Measurements from ENCODE around the gene CARMIL1.

- TF ChIP-seq PKNOX1 (IDR thresholded peaks at IDR 0.05) (no peak), SUZ12 (IDR thresholded peaks at IDR 0.05) (no peak), FOXM1 (IDR thresholded peaks at IDR 0.05; ENCODE audit: borderline replicate concordance) (no peak), FOXK2 (IDR thresholded peaks at IDR 0.05) (no peak), ZNF384 (IDR thresholded peaks at IDR 0.05) (no peak), ELF4 (IDR thresholded peaks at IDR 0.05) (no peak), BHLHE40 (IDR thresholded peaks at IDR 0.05; ENCODE audit: borderline replicate concordance) (no peak), HDGF (IDR thresholded peaks at IDR 0.05; ENCODE audit: borderline replicate concordance) (no peak)
Measured at GRCh38 chr6:25332655-25333071, 53.5 kb downstream of the CARMIL1 start.

Measured in HEK293T (cell line).